ENCODE measurements around the gene ICAM4. TPM values are rescaled to one million over a fixed set of nuclear protein-coding genes. Genes with fewer than 3 reads are reported as not detected.
"Not testable (repeated sequence)": the region's sequence is repeated elsewhere in the genome, so short reads cannot be mapped to it uniquely, and the experiment has no call there.

ICAM4 gene
- total RNA-seq, 2 donors from 2014 or later = 0.78 to 2.2 TPM

DNA sequence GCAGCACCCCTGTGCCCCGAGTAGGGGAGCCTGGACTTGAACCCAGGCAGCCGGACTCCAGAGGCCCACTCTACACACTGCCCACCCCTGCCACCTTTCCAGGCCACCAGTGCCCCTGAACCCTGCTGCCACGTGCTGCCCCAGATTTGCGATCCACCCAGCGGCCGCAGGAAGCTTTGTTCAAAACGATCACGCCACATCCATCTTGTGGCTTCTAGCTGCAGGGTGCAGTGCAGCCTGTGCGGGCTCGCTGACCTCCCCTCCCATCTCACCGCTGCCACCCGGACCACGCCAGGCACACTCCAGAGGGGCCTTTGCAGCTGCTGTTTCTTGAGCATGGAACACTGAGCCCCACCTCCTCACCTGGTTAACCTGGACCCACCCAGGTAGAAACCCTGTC is 42.8 kb downstream of the ICAM4 start:
- Mint-ChIP-seq H3K4me3 (peak overlapping the region; percentile 11), H3K9me3 (no peaks in the 10 kb centered on the region), H3K36me3 (ENCODE audit: low read depth) (peaks cover 95% of the 10 kb centered on the region), H3K27me3 (no peaks in the 10 kb centered on the region), H3K27ac (no peak overlapping the region), H3K4me1 (peaks cover 4% of the 10 kb centered on the region)
- ATAC-seq (replicated peaks) = no peak

DNA sequence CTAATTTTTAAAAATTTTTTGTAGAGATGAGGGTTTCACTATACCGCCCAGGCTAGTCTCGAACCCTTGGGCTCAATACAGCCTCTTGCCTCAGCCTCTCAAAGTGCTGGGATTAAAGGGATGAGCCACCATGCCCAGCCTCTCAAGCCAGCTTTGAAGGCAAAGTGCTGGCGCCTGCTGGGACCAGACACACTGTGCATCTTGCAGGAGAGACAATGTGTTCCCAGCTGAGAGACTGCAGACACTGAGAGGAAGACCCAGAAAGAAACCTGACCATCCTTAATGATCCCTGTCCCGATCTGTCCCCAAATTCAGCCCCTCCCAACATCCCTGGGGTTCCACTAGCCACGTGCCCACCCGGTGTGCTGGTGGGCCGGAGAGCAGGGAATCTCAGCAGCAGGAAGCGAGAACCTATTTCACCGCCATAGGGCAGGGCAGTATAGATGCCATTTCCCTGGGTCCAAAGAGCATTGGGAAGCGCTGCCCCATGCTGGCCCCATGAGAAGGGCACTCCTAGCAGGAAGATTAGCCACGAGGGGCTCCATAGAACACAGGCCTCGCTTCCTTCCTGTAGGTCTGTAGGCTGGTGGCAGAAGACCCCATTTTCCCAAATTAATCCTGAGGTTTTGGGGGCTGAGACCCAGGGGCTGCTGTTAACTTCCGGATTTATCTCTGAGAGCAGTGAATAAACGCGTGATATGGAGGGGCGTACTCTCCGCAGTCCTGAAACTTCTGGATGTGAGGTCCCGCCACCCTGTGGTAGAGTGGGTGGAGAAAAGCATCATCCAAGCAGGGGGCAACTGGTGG is 45.6 kb downstream of the ICAM4 start:
- peaks cover 4% of the 10 kb centered on the region for H3K4me1 Mint-ChIP-seq
- no peaks in the 10 kb centered on the region for H3K27me3 Mint-ChIP-seq
- H3K27ac Mint-ChIP-seq = peak overlapping the region; percentile 94
- H3K4me3 Mint-ChIP-seq = peak overlapping the region; percentile 94
- ATAC-seq (replicated peaks) = no peak
- H3K36me3 Mint-ChIP-seq (ENCODE audit: low read depth) = peaks cover 94% of the 10 kb centered on the region
- no peaks in the 10 kb centered on the region for H3K9me3 Mint-ChIP-seq

DNA sequence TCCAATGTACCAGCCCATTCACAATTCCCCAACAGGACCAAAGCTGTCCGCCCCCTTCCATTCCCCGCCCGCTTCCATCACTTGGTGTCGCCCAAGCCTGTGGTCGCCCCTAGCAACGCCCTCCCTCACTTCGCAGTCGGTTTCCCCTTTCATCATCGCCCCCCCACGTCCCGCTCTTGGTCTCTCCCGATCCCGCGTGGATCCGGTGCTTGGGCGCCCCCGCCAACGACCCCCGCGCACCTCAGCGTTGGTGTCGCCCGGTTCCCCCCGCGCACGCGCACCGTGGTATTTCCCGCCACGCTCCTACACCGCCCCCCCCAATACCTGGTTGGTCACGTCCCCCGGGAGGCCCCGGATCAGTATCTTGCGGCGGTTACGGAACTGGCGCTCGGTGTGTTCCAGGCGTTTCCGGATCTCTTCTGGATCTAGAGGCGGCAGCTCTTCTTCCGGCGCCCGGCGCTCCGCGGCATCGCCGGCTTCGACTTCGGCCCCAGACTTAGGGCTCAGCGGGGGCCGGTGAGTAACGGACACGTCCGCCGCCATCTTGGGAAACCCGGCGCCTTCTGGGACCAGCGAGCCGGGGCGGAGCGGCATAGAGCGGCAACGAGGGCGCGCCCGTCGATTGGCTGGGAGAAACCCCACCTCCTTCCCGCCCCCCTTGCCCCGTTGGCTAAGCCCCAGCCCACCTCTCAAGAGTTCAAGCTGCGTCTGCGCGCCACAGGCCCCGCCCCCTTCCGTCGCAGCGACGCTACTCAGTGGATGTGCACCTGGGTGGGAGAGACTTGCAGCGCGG is 46.4 kb downstream of the ICAM4 start, which contains the start of gene RAVER1:
TSS of gene RAVER1 (minus strand) at position 565 of the 793 bp plus-strand sequence. CDS start at position 543, 22 bp downstream.
- H3K4me3 Mint-ChIP-seq = peak within 1 kb of the TSS; percentile 94
- ATAC-seq (replicated peaks) = peak; percentile 96
- peaks cover 86% of the 10 kb centered on the region for H3K36me3 Mint-ChIP-seq (ENCODE audit: low read depth)
- no peaks in the 10 kb centered on the region for H3K27me3 Mint-ChIP-seq
- H3K9me3 Mint-ChIP-seq = no peaks in the 10 kb centered on the region
- H3K4me1 Mint-ChIP-seq = peaks cover 4% of the 10 kb centered on the region
- peak within 1 kb of the TSS; percentile 94 for H3K27ac Mint-ChIP-seq

- peak overlapping the region; percentile 94 for H3K4me3 Mint-ChIP-seq
- ATAC-seq (replicated peaks) = peak; percentile 9
- peaks cover 86% of the 10 kb centered on the region for H3K36me3 Mint-ChIP-seq (ENCODE audit: low read depth)
- H3K9me3 Mint-ChIP-seq = no peaks in the 10 kb centered on the region
- H3K4me1 Mint-ChIP-seq = peaks cover 9% of the 10 kb centered on the region
- no peaks in the 10 kb centered on the region for H3K27me3 Mint-ChIP-seq
- peak overlapping the region; percentile 94 for H3K27ac Mint-ChIP-seq
Observed at GRCh38 chr19:10333758-10334587, 47.2 kb downstream of the ICAM4 start.

DNA sequence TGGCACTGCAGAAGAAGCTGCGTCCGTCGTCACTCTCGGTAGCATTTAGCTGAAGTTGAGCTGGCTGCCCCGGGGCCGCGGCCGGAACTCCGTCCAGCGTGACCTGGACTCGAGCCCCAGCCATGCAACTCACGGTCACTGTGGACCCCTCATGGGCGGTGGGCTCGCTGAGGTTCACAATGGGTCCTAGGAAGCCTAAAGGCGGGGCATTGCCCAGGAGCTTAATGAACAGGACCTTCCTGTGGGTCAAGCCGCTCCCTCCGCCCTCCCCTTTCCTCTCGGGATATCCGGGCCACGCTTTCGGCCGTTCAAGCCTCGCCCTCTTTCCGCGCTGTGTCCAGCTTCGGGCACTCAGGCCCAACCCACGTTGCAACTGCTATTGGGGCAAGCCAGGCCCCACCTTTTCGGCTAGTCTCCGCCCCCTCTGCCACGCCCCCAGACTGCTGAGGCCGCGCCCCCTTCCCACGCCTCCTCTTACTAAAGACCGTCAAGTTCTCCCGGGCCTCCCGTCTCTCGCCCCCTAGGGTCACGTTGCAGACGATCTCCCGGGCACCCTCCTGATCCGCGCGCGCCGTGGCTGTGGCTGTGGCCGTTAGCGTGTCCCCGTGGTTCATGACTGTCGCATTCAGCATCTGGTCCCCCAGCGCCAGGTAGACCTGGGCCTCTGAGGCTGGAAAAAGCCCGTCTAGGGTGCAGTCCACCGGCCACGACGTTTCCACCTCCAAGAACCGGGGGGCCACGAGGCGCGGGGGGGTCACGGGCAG is 48.0 kb downstream of the ICAM4 start:
- ATAC-seq (replicated peaks) = no peak
- Mint-ChIP-seq H3K4me1 (peaks cover 9% of the 10 kb centered on the region), H3K36me3 (ENCODE audit: low read depth) (peaks cover 78% of the 10 kb centered on the region), H3K27ac (no peak overlapping the region), H3K27me3 (no peaks in the 10 kb centered on the region), H3K9me3 (no peaks in the 10 kb centered on the region), H3K4me3 (peak overlapping the region; percentile 94)

GRCh38 chr19:10335352-10335985 is 48.7 kb downstream of the ICAM4 start:
- Mint-ChIP-seq H3K27me3 (no peaks in the 10 kb centered on the region), H3K27ac (no peak overlapping the region), H3K4me3 (peak overlapping the region; percentile 94), H3K9me3 (no peaks in the 10 kb centered on the region), H3K4me1 (peaks cover 9% of the 10 kb centered on the region), H3K36me3 (ENCODE audit: low read depth) (peaks cover 71% of the 10 kb centered on the region)
- no peak for ATAC-seq (replicated peaks)

- not testable (repeated sequence) for H3K27me3 Mint-ChIP-seq; ATAC-seq (replicated peaks); H3K9me3 Mint-ChIP-seq; H3K27ac Mint-ChIP-seq; H3K4me1 Mint-ChIP-seq
- peaks cover 64% of the 10 kb centered on the region for H3K36me3 Mint-ChIP-seq (ENCODE audit: low read depth)
- peak overlapping the region; percentile 28 for H3K4me3 Mint-ChIP-seq
Observed at GRCh38 chr19:10336725-10337124, 50.0 kb downstream of the ICAM4 start.

Other genes with a start within 250 kb of the ICAM4 start
- gene SHFL, start 200.6 kb upstream of the ICAM4 start, total RNA-seq = 10 to 100 TPM; 52.5 to 65.0 TPM
- gene ANGPTL6, start 184.3 kb upstream of the ICAM4 start, total RNA-seq = 10 to 100 TPM in 1 of 2 donors, 1 to 10 TPM in 1; 5.7 to 47.0 TPM
- 100 to 1,000 TPM; 205 to 372 TPM for gene PPAN, start 180.6 kb upstream of the ICAM4 start, total RNA-seq
- gene P2RY11, start 175.3 kb upstream of the ICAM4 start, total RNA-seq = 100 to 1,000 TPM; 114 to 237 TPM
- 100 to 1,000 TPM; 174 to 235 TPM for gene EIF3G, start 167.1 kb upstream of the ICAM4 start, total RNA-seq
- gene DNMT1, start 92.0 kb upstream of the ICAM4 start, total RNA-seq = 100 to 1,000 TPM; 300 to 434 TPM
- gene S1PR2, start 55.6 kb upstream of the ICAM4 start, total RNA-seq = 10 to 100 TPM in 1 of 2 donors, 1 to 10 TPM in 1; 7.9 to 17.1 TPM
- 100 to 1,000 TPM in 1 of 2 donors, 10 to 100 TPM in 1; 61.1 to 142 TPM for gene MRPL4, start 34.7 kb upstream of the ICAM4 start, total RNA-seq
- gene ICAM1, start 15.8 kb upstream of the ICAM4 start, total RNA-seq = 10 to 100 TPM; 47.8 to 88.5 TPM
- 1 to 10 TPM in 1 of 2 donors, under 1 TPM in 1; 0.71 to 8.6 TPM for gene ICAM5, start 3.0 kb downstream of the ICAM4 start, total RNA-seq
- gene ZGLP1, start 22.9 kb downstream of the ICAM4 start, total RNA-seq = 1 to 10 TPM; 5.4 to 6.6 TPM
- gene FDX2, start 29.1 kb downstream of the ICAM4 start, total RNA-seq = 10 to 100 TPM; 12.3 to 20.1 TPM
- 10 to 100 TPM; 66.3 to 88.7 TPM for gene RAVER1, start 46.6 kb downstream of the ICAM4 start, total RNA-seq
- gene ICAM3, start 52.7 kb downstream of the ICAM4 start, total RNA-seq = 100 to 1,000 TPM; 144 to 228 TPM
- 100 to 1,000 TPM; 221 to 245 TPM for gene TYK2, start 93.6 kb downstream of the ICAM4 start, total RNA-seq
- gene CDC37, start 116.6 kb downstream of the ICAM4 start, total RNA-seq = 100 to 1,000 TPM; 140 to 226 TPM
- gene PDE4A, start 133.6 kb downstream of the ICAM4 start, total RNA-seq = 1 to 10 TPM; 9.0 to 9.1 TPM
- 10 to 100 TPM; 71.5 to 99.6 TPM for gene KEAP1, start 216.4 kb downstream of the ICAM4 start, total RNA-seq
- under 1 TPM in 1 of 2 donors, not detected in 1; 0.11 TPM for gene S1PR5, start 230.5 kb downstream of the ICAM4 start, total RNA-seq